GM18520 (cell line): ENCODE data around the gene CBFB.
"Not testable (repeated sequence)": the region's sequence is repeated elsewhere in the genome, so short reads cannot be mapped to it uniquely, and the experiment has no call there.

Experiments used
- ATAC-seq: cut with Tn5 transposase; IDR thresholded peaks from one replicate; pipeline ENCODE4 v1.9.1; 2021; ENCODE audit not compliant: unreplicated experiment

CBFB gene

GRCh38 chr16:67040906-67041305 is 12.0 kb downstream of the CBFB start:
- ATAC-seq = no peak

- not testable (repeated sequence) for ATAC-seq
Measured at GRCh38 chr16:67041520-67041919, 12.6 kb downstream of the CBFB start.

- ATAC-seq = no peak
Measured at GRCh38 chr16:67043420-67043819, 14.5 kb downstream of the CBFB start.

- no peak for ATAC-seq
Measured at GRCh38 chr16:67050796-67051195, 21.8 kb downstream of the CBFB start.

- ATAC-seq = no peak
Measured at GRCh38 chr16:67052399-67052798, 23.4 kb downstream of the CBFB start.

GRCh38 chr16:67053767-67054334 is 24.9 kb downstream of the CBFB start:
- ATAC-seq = no peak

- ATAC-seq = no peak
Measured at GRCh38 chr16:67054901-67055300, 26.0 kb downstream of the CBFB start.

GRCh38 chr16:67055712-67056487 is 27.0 kb downstream of the CBFB start:
- ATAC-seq = peak; percentile 72

GRCh38 chr16:67063008-67063407 is 34.1 kb downstream of the CBFB start:
- ATAC-seq = no peak

- no peak for ATAC-seq
Measured at GRCh38 chr16:67068212-67068753, 39.3 kb downstream of the CBFB start.

- ATAC-seq = no peak
Measured at GRCh38 chr16:67071476-67072048, 42.6 kb downstream of the CBFB start.

- no peak for ATAC-seq
Measured at GRCh38 chr16:67075331-67075730, 46.4 kb downstream of the CBFB start.

- ATAC-seq = no peak
Measured at GRCh38 chr16:67077871-67078270, 48.9 kb downstream of the CBFB start.

GRCh38 chr16:67082100-67082499 is 53.2 kb downstream of the CBFB start:
- ATAC-seq = no peak

GRCh38 chr16:67082891-67083290 is 53.9 kb downstream of the CBFB start:
- no peak for ATAC-seq

GRCh38 chr16:67084345-67085028 is 55.5 kb downstream of the CBFB start:
- no peak for ATAC-seq

- ATAC-seq = no peak
Measured at GRCh38 chr16:67086822-67087221, 57.9 kb downstream of the CBFB start.

- no peak for ATAC-seq
Measured at GRCh38 chr16:67087291-67087690, 58.3 kb downstream of the CBFB start.

- no peak for ATAC-seq
Measured at GRCh38 chr16:67087803-67088202, 58.9 kb downstream of the CBFB start.

GRCh38 chr16:67088551-67088950 is 59.6 kb downstream of the CBFB start:
- ATAC-seq = no peak

GRCh38 chr16:67089101-67089500 is 60.2 kb downstream of the CBFB start:
- ATAC-seq = no peak
